GM18508 (cell line): ENCODE data around the gene SLX9.

Source experiments
- ATAC-seq: cut with Tn5 transposase; IDR thresholded peaks from one replicate; pipeline ENCODE4 v1.9.1; 2021; ENCODE audit warnings: moderate number of reproducible peaks; ENCODE audit not compliant: insufficient read depth, unreplicated experiment

The SLX9 gene

DNA sequence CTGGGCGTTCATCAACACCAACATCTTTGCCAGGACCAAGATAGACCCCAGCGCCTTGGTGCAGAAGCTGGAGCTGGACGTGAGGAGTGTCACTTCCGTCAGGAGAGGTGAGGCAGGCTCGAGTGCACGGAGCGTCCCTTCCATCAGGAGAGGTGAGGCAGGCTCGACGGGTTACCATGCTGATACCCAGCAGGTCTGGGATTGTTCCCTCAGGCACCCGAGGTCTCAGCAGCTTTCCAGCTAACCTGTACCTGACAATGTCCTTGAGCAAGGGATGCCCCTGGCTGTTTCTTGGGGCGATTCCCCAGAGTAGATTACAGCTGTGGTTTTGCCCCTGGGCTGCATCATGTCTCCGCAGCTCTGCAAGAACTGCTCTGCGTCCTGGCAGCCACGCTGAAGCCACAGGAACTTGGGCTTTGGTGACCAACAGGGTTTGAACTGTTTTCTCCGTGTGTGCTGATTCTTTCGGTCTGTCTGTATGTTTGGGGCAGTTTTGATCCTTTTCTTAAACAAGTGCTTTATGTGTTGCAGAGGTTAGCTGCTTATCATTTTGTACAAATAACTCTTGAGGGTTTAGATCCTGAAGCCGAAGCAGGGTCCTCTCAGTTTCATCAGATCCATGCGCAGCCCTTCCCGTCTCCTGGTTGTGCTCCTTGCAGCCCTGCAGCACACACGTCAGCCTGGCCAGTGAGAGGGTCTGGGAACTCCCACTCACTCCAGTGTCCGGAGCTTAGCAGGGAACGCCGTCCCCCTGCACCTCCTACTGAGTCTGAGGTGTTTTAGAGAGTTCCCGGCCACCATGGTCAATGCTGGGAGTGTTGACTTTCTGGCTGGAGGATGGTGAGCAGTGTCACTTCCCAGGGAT lies 4.1 kb downstream of the SLX9 start:
- no peak for ATAC-seq

DNA sequence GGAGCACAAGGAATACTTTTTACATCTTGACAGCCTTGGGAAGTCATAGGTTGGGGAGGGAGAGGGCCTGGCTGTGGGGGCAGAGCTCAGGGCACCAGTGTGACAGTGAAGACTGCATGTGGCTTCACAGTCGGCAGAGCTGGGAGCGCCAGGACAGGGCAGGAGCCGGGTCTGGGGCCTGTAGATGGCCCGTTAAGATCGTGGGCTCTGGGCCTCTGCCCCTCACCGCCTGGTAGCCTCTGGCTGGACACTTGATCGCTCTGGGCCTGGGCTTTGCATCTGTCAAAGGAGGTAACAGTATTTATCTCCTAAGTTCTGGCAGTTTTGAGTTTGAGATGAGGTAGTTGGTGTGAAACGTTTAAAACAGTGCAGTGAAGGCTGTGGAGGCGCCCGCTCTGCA lies 4.8 kb downstream of the SLX9 start:
- ATAC-seq: no peak

DNA sequence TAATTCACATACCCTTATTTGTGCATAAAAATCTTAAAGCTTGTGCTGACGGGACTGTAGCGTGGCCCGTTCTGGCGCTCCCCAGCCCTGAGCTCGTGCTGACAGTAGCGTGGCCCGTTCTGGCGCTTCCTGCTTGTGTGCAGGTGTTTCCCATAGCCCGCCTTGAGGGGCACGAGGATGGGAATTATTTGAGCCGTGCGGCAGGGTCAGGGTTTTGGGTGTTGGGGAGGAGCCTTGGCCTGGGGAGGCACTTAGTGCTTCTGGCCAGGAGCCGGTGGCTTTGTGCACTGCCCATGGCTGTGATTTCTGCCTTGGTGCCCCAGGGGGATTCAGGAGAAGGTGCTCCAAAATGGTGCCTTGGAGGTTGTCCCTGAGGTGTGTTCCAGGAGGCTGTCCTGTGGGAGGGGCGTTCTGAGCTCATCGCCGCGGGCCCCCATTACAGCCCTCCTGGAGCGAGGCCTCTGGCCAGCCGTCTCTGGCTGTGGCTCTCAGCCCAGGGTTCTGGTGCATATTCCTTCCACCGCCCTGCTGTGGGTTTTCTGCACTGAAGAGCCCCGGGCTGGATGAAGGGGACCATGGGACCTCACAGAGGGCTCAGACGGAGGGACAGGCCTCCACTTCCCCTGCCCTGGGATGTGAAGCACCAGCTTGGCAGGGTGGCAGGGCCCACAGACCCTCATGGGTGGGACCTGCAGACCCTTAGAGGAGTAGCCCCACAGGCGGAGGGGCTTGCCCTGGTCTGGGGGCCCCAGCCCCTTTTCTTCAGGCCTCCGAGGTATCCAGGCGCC lies 6.6 kb downstream of the SLX9 start:
- no peak for ATAC-seq

DNA sequence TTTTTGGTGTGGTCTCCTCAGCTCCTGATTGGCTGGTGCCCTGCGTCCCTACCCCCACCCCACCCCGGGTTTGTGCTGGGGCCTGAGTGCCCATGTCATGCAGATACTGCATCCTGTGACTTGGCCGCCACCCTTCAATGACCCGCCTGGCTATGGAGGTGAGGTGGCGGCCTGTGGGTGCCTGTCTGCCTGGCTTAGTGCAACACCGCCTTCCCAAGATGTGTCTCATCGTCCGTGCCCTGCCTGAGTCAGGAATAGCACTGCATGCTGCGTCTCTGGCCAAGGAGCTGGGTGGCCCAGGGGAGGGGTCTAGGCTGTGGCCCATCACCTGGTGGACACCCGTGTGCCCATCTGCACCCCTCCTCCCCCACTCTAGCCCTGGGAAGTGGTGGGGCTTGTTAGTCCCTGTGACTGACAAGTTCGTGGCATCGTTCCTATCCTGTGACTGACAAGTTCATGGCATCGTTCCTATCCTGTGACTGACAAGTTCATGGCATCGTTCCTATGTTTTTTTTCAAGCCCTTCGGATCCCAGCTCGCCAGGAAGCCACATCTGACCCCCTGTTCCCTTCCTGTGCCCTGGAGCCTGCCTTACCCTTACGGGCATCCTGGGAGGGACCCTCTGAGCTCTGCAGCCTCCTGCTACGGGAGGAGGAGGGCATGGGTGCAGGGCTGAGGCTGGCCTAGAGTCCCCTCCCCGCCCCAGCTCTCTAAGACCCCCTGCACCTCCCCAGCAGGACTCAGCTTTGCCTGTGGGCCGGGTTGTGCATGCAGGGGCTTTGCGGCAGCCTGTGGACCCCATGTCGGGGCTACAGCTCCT lies 7.5 kb downstream of the SLX9 start:
- no peak for ATAC-seq

DNA sequence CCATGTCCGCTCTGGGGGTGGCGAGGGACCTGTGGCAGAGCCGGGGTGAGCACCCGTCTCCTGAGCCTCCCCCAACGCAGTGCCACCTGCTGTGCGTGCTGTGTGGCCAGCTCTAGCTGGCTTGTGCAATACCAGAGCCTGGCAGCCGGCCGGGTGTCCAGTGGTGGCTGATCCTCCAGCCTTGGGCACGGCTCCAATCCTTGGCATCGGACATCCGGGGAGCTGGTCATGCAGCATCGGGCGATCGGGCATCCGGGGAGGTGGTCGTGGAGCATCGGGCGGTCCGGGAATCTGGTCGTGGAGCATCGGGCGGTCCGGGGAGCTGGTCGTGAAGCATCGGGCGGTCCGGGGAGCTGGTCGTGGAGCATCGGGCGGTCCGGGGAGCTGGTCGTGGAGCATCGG lies 8.1 kb downstream of the SLX9 start:
- ATAC-seq: no peak

DNA sequence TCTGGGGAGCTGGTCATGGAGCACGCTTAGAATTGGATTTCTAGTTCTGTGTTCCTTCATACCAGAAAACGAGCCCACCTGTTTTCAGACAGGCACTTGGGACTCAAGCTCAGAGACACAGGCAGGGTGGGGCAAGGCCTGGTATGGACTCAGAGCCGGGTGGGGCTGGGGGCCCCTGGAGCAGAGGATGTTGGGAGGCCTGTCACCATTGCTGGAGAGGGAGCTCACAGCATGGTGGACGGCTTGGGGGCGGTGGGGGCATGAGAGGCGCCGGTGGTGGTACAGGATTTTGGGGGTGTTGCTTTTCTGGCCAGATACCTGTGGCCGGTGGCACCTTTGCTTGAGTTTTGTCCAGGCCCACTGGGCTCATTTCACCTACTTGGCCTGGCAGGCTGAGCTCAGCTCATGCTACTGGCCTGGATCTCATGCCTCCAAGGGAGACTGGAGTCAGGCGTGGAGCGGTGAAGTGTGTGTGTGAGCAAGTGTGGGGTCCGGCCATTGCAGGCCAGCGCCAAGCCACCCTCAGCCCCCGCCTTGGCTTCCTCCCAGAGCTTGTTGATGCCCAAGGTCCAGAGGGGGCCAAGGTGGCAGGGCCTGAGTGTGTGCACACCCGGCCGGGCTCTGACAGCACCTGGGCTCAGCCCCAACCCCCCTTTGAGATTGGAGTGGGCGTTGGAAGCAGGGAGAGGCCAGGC lies 8.7 kb downstream of the SLX9 start:
- ATAC-seq: no peak

DNA sequence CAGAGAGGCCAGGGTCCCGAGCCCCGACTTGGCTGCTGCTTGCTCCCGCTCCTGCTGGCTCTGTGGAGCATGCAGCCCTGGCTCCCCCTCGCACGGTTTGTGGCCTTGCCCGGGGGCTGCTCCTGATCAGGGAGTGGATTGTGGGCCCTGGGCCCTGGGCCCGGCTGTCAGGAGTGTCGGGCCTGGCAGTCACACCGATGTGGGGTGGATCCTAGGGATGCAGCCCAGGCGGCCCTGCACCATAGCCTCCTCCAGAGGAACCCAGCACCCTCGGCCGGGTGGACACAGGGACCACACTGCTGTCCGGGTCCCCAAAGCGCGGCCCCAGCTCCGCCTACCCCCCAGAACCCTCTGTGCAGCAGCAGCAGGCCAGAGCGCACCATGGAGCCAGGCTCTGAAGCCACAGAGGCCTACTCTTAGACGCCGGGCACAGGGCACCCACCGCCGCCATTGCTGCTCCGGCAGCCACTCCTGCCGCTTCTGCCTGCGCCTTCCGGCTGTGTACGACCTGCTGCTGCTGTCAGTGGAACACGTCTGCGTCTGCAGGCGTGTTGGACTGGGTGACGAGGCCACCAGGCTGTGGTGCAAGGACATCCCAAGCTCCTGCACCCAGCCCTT lies 9.4 kb downstream of the SLX9 start:
- ATAC-seq: no peak

DNA sequence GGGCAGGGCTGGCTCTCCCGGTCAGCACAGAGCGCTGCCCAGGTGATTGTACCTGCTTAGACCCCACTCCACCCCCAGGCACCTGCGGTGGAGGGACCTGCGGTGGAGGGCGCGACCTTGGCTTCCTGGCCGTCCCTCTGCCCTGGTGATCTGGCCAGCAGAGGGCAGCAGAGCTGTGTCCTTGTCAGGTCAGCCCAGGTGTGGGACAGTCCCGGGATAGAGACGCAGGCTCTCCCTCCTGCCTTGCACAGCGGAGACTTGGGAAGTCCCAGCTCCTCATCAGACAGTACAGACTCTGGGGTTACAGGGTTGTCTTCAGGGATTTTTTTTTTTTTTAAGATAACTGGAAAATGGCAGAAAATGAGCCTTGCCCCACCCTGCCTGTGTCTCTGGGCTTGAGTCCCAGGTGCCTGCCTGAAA lies 10.0 kb downstream of the SLX9 start:
- ATAC-seq: no peak

DNA sequence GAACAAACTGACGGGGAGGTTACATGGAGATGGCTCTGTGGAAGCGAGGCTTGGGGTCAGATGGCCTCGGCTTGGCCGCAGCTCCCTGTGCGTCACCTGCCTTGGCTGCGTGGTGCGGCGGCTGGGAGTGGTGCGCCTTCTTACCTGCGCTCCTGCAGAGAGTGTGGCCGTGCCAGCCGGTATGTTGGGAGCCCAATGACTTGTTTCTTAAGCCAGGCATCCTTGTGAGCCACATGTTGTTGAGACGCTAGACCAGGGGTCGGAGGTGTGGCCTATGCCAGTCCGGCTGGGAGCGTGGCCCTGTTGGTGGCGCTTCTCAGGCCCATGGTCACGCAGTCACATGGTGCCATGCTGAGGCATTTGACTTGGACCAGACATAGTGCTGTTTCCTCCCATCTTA lies 10.5 kb downstream of the SLX9 start:
- no peak for ATAC-seq

DNA sequence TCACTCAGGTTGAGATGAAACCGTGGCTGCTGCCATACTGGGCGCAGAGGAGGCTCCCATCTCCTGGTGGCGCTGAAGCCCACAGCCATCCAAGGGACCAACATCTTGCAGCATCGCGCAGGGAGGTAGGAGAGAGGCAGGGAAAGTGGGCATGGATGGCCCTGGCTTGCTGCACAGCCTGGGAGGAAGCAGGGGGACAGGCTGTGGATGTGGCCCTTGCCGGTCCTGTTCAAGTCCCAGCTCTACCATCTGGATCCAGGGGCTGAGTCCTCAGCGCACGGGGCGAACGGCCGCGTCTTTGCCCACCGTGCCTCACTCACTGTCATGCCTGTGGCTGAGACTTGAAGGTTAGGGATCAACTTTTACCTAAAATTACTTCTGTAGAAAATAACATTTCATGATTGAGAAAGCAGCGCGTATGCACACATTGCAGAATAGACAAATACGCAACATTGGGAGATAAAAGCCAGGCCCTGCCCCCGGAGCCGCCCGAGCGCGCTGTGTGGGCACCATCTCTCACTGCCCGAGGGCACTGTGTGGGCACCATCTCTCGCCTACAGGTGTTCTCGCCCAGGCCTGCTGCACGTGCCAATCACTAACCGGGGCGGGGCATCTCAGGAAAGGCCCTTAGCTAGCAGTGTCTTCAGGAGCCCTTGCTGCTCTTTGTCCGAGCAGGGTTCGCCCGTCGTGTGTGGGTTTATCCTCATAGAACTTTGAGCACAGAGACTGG lies 11.5 kb downstream of the SLX9 start:
- ATAC-seq: no peak

DNA sequence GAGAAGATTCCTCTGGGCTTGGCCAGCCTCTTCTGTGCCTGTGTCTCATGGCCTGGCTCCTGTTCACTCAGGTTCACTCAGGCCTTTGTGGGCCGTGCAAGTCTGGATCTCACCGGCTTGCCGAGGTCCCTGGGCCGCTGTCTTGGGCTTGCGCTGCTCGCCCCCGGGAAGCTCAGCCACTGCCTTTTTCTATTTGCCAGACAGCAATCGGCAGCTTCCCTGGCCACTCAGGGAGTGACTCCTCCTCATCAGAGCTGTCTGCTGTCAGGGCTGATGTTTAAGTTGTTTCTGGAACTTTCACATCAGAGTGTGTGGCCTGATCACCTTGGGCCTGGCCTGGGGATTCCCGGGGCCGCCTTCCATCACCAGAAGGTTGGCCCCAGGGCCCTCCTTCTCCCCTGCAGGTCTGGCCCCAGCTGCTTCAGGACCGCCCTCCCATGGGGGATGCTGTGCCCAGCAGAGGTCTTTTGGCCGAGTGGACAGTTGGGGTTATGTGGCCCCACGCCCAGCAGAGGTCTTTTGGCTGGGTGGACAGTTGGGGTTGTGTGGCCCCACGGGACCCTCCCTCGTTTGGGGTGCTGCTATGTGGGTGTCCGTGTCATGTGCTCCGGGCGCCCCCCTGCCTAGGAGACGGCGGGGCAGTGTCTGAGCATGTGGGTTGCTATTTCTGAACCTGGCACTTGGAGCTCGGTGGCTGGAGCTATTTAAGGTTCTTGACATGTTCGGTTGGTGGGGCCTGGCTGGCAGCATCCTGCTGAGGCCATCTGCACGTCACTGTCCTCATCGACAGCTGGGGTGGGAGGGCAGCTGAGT lies 12.5 kb downstream of the SLX9 start:
- no peak for ATAC-seq

DNA sequence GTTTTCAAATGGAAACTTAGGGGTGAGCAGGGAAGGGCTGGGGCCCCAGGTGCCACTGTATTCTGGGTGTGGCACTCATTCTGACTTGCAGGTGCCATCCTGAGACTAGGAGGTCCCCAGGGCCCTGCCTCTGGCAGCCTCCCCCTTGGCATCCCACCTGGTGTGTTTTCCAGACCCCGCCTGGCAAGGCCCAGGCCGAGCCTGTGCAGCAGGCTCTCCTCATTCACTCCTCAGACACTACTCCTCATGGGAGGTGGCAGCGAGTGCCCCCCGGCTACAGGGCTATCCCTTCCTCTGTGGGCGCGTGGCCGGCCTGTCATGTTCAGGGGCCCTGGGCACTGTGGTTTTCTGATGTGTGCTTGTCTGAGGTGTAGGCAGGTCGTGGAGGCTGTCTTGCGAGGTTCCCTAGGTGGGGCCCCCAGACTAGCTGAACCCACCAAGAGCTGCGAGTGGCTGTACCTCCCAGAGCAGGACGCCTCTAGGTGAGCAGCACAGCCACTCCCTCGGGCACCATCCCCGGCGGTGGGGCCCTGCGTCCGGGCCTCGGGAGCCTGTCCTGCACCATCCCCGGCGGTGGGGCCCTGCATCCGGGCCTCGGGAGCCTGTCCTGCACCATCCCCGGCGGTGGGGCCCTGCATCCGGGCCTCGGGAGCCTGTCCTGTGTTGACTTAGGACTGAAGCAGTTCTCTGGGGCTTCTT lies 13.2 kb downstream of the SLX9 start:
- ATAC-seq: no peak

DNA sequence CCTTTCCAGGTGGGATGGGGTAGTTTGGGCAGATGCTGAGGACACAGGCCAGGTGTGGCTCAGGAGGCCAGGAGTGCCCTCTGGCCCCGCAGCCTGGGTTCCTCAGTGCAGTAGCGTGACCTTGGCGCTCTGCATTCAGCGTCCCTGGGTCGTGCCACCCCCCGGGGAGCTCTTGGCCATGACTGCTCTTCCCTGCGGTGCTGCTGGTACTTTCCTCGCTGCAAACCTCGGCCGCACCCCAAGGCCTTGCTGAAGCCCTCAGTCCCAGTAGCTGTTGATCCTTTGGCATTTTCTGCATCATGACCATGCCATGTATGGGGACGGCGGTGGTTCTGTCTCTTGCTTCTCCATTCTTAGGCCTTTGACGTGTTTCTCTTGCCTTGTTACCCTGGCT lies 13.8 kb downstream of the SLX9 start:
- ATAC-seq: no peak

DNA sequence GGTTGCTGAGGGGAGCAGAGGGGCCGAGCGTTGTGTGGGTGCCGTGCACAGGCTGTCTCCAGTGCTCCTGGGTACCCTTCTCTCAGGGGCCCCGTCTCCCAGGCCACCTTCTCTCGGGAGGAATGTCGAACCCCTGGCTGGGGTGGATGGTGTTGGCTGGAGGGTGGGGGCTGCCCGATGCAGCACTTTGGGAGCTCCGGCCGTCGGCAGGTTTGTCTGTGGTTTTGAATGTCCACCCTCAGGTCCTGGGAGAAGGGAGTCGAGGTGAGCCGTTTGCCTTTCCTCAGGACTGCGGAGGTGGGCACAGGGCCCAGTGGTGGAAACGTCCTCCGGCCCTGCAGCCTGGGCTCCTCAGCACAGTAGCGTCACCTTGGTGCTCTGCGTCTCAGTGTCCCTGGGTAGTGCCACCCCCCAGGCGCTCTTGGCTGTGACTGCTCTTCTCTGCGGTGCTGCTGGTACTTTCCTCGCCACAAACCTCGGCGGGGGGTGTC lies 14.5 kb downstream of the SLX9 start:
- no peak for ATAC-seq

DNA sequence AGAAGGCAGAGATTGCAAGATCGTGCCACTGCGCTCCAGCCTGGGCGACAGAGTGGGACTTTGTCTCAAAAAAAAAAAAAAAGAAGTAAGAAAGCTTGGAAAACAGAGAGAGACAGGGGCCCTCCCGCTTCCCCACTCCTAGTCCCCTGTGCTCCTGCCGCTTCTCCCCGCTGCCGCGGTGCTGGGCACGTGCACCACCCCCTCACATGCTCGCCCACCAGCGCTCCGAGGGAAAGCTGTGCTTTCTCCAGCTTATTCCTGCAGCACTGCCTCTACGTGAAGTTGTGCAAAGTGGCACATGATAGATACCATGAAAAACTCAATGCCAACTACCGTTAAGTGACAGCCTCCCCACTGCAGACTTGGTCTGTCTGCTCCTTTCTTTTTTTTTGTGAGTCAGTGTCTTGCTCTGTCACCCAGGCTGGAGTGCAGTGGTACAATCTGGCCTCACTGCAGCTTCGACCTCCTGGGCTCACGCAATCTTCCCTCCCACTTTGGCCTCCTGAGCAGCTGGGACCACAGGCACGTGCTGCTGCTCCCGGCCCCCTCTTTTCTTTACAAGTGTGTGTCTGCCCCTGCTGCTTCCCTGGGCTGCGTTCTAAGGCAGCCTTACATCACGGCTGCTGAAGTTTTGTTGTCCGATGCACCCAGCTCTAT lies 15.4 kb downstream of the SLX9 start:
- ATAC-seq: no peak

DNA sequence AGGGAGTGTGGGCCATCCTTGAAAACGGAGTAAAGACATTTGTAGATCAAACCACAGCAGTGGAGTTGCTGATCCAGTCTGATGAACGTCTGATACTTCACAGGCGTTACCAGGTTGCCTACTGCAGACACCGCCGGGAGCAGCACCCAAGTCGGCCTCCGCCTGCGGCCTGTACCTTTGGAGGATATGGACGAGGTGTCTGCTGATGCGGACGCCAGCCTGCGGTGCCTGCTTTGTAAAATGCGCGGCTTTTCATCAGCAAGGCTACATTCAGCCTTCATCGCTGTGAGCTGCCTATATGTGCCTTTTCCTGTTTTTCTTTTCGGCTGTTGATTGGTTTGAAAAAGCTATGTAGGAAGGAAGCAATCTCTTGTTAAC lies 16.0 kb downstream of the SLX9 start:
- no peak for ATAC-seq

DNA sequence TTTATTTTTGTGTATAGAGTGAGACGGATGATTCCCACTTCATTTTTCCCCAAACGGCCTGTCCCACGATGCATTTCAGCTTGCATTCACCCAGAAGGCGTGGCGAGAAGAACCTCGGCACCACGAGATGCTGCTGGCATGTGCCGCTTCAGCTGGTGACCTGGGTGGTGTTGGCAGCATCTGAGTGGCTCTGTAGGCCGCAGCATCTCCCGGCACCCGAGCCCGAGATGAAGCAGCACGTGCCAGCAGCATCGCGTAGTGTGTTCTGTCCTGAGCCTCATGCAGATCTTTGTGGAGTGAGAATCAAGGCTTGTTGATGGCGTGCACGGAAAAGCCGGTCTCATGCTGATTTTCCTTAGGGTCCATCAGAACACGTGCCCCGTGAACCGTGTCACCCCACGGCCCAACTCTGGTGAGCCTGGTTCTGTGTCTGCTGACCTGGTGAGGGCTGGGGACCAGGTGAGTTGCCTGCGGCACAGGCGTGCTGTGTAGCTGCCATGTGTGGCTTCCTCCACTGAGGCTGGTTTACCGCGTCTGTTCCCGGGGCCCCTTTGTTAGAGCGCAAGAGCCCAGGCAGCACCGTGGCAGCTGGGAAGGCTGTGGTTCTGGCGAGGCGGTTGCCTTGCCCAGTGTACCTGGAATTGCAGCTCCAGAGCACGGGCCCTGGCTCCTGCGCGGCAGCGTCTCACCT lies 16.7 kb downstream of the SLX9 start:
- no peak for ATAC-seq
